Testis (tissue), 2 donors: ENCODE measurements around the gene ZNF775.

Source experiments
- POLR2A ChIP-seq: fragments of 450-650 bp; IDR thresholded peaks from one replicate; pipeline ENCODE4 v1.6.1; 2017; ENCODE audit warnings: antibody characterized with exemption, mild to moderate bottlenecking, moderate library complexity
- TF ChIP-seq, protein P1 (sequence below), 3 experiments: fragments of 450-650 bp in 2 of 3; fragments of 200-600 bp in 1 of 3; sonication (generic) in 1 of 3; IDR thresholded peaks; one replicate each; pipeline ENCODE4 v1.5.1; 2016 to 2019; ENCODE audit warnings: antibody characterized with exemption in 3 of 3, mild to moderate bottlenecking in 2 of 3, moderate library complexity in 1 of 3

DNA sequence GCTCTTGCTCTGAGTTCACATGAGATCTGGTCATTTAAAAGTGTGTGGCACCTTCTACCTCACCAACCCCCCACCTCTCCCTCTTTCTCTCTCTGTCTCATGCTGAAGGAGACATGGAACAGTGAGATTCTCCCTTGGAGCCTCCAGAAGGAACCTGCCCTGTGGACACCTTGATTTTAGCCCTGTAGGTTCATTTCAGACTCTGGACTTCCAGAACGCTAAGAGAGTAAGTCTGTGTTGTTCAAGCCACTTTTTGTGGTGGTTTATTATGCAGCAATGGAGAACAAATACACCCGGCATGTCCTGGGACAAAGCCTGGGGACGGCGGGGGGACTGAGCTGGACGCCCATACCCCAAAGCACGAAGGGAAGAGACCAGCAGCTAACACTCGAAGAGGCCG lies 50.6 kb downstream of the ZNF775 start:
- TF ChIP-seq, protein P1, sequence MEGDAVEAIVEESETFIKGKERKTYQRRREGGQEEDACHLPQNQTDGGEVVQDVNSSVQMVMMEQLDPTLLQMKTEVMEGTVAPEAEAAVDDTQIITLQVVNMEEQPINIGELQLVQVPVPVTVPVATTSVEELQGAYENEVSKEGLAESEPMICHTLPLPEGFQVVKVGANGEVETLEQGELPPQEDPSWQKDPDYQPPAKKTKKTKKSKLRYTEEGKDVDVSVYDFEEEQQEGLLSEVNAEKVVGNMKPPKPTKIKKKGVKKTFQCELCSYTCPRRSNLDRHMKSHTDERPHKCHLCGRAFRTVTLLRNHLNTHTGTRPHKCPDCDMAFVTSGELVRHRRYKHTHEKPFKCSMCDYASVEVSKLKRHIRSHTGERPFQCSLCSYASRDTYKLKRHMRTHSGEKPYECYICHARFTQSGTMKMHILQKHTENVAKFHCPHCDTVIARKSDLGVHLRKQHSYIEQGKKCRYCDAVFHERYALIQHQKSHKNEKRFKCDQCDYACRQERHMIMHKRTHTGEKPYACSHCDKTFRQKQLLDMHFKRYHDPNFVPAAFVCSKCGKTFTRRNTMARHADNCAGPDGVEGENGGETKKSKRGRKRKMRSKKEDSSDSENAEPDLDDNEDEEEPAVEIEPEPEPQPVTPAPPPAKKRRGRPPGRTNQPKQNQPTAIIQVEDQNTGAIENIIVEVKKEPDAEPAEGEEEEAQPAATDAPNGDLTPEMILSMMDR (IDR thresholded peaks at IDR 0.05), result no peak
- TF ChIP-seq POLR2A, result no peak
